Urinary bladder (tissue), 4 donors: ENCODE measurements around the gene ALAS2. TPM values are rescaled to one million over a fixed set of nuclear protein-coding genes. Genes with fewer than 3 reads are reported as not detected.
"Not testable (repeated sequence)": the region's sequence is repeated elsewhere in the genome, so short reads cannot be mapped to it uniquely, and the experiment has no call there.

ENCODE experiments used
- DNase-seq: peaks from one replicate; pipeline ENCODE4 v3.0.0-alpha.2; 2015; ENCODE audit errors: extremely low spot score
- H3K27ac ChIP-seq: one replicate; pipeline ENCODE4 v1.5.1; 2013; ENCODE audit warnings: low read depth, mild to moderate bottlenecking, moderate library complexity
- H3K36me3 ChIP-seq: one replicate; pipeline ENCODE4 v1.6.1; 2013; ENCODE audit warnings: mild to moderate bottlenecking, moderate library complexity; ENCODE audit not compliant: insufficient read depth
- H3K4me1 ChIP-seq: one replicate; pipeline ENCODE4 v1.6.1; 2013; ENCODE audit warnings: mild to moderate bottlenecking, moderate library complexity; ENCODE audit not compliant: insufficient read depth
- H3K4me3 ChIP-seq: one replicate; pipeline ENCODE4 v1.5.1; 2013; ENCODE audit warnings: low read depth, low read length
- WGBS: extraction: QIAGEN DNeasy Blood & Tissue Kit; methylation state at CpG from one replicate; pipeline ENCODE4 v1.1.7; 2013; 5-methylcytosine and 5-hydroxymethylcytosine counted together
- polyA plus RNA-seq: library from polyadenylated mRNA; stranded (reverse); fragments of 200-250 nt; gene quantifications from one replicate; pipeline ENCODE4 v1.2.3, GENCODE V29; 2013
- total RNA-seq: library from RNA; depleted of rRNA; stranded (reverse); fragments of >200 nt; gene quantifications from one replicate; pipeline ENCODE4 v1.2.3, GENCODE V29; 2014
- donor health status: healthy with polysubstance abuse.
- donor health status: healthy.

The ALAS2 gene
- total and polyA plus RNA-seq, 2 donors, result 46.9 TPM; not detected in 1

DNA sequence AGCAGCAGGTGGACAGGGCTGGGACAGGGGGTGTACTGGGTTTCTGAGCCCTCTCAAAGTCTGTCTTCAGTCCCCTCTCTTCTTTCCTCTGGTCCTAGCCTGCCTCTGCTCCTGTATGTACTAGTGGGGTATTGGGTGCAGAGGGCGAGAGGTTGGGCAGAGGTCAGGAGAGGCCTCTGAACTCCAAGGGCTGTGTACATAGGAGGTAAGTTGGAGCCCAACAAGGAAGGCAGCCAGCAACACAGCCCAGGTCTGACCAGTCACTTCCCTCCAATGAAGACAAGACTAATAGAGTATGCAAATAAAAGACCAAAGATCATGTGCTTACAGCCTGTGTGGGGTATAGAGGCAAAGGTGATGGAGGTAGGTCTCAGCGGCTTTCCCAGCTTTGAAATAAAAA is 36.7 kb downstream of the ALAS2 start, which contains the start of gene PFKFB1:
PFKFB1 (minus strand) TSS at position 90 of the 400 bp plus-strand sequence. CDS start 181 bp downstream, outside the sequence.
- H3K4me3 ChIP-seq, result no peak within 1 kb of the TSS

GRCh38 chrX:54992911-54993622 is 37.7 kb downstream of the ALAS2 start:
- Histone ChIP-seq H3K4me3 (no peak overlapping the region), H3K4me1 (no peaks in the 10 kb centered on the region), H3K36me3 (no peaks in the 10 kb centered on the region), H3K27ac (no peak overlapping the region)
- DNase-seq, result no peak
- WGBS, result 87% methylated on average over 1 of the region's 1 CpG

More for the DNA sequence above, 36.7 kb downstream of the ALAS2 start, which contains the start of gene PFKFB1:
- no peak for DNase-seq
- Histone ChIP-seq H3K27ac (no peak within 1 kb of the TSS), H3K36me3 (no peaks in the 10 kb centered on the region), H3K4me1 (no peaks in the 10 kb centered on the region)
- WGBS, result 96% methylated on average over 2 of the region's 2 CpGs

DNA sequence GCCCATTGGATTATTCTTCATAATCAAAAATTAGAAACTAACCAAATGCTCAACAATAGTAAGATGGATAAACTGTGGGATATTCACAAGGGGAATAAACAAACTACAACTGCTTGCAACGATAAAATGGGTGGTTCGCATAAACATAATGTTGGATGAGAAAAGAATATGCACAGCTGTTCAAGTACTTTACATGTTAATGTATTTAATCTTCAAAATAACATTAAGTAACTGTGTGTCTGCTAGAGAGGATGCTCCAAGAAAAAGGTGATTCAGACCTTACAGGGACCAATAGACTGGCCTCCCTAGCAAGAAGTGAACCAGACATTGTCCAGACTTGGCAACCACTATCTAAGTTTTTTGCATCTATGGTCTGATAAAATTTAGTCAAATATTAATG is 39.1 kb downstream of the ALAS2 start:
- Histone ChIP-seq H3K27ac (no peak overlapping the region), H3K4me1 (no peaks in the 10 kb centered on the region), H3K36me3 (no peaks in the 10 kb centered on the region), H3K4me3 (no peak overlapping the region)
- 49% methylated on average over 2 of the region's 2 CpGs for WGBS
- no peak for DNase-seq

- not testable (repeated sequence) for H3K36me3 ChIP-seq, H3K4me1 ChIP-seq, DNase-seq, H3K27ac ChIP-seq, H3K4me3 ChIP-seq
- 98% methylated on average over 2 of the region's 2 CpGs for WGBS
These were observed 47.5 kb downstream of the ALAS2 start for GRCh38 chrX:54983306-54983705.

GRCh38 chrX:54980334-54980733 is 50.4 kb downstream of the ALAS2 start:
- no peak for DNase-seq
- H3K4me3 ChIP-seq, result no peak overlapping the region
- no peaks in the 10 kb centered on the region for H3K36me3 ChIP-seq
- H3K27ac ChIP-seq, result no peak overlapping the region
- no peaks in the 10 kb centered on the region for H3K4me1 ChIP-seq
- 71% methylated on average over 6 of the region's 6 CpGs for WGBS

DNA sequence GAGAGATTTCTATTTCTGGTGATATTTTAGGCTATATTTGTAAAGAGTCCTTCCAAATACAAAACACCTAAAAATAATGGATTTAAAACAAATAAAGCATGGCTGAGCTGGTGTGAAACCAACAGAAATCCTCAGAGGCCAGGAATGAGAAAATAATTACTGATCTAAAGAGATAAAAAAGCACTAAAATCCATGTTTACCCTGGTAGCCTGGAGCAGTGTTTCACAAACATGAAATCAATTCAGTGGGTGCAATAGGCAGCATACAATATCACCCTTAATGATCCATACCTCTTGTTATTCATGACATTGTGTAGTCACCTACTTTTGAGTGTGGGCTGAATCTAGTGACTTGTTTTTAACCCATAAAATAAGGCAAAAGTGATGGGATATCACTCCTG is 51.3 kb downstream of the ALAS2 start:
- Histone ChIP-seq H3K4me3 (no peak overlapping the region), H3K36me3 (no peaks in the 10 kb centered on the region), H3K27ac (no peak overlapping the region), H3K4me1 (no peaks in the 10 kb centered on the region)
- no peak for DNase-seq

DNA sequence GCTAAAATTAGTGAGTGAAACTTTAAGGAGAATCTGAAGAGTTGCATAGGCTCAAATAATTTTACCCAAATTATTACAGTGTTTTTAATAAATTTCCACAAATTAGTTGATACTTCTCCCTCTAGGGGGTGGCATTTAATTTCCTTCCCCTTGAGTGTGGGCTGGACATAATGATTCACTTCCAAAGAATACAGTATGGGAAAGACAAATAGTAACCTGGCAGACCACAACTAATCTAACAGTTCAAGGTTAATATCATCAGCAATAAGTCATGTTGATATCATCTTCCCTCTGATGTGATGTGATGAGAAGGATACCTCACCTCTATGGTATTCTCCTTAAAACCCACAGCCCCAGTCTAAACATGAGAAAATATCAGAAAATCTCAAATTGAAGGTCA is 52.3 kb downstream of the ALAS2 start:
- Histone ChIP-seq H3K27ac (no peak overlapping the region), H3K4me3 (no peak overlapping the region), H3K4me1 (no peaks in the 10 kb centered on the region), H3K36me3 (no peaks in the 10 kb centered on the region)
- no peak for DNase-seq

DNA sequence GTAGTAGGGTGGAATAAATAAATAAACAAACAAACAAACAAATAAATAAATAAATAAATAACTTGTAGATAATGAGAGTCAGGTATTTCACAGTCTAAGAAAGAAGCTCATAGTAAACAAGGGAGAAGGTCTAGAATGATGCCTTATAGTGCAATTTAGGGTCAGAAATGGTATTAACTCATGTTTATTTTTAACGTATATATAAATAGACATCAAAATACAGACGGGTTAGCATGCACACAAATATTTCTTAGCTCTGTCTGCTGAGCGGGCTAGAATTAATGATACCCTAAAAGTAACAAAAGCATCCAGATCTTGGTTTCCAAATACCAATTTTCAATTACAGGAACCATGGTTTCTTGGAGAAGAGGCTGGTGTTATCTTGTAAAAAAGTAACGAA is 53.4 kb downstream of the ALAS2 start:
- H3K4me1 ChIP-seq, result no peaks in the 10 kb centered on the region
- H3K36me3 ChIP-seq, result no peaks in the 10 kb centered on the region
- no peak overlapping the region for H3K27ac ChIP-seq
- 67% methylated on average over 4 of the region's 4 CpGs for WGBS
- no peak for DNase-seq
- H3K4me3 ChIP-seq, result no peak overlapping the region

DNA sequence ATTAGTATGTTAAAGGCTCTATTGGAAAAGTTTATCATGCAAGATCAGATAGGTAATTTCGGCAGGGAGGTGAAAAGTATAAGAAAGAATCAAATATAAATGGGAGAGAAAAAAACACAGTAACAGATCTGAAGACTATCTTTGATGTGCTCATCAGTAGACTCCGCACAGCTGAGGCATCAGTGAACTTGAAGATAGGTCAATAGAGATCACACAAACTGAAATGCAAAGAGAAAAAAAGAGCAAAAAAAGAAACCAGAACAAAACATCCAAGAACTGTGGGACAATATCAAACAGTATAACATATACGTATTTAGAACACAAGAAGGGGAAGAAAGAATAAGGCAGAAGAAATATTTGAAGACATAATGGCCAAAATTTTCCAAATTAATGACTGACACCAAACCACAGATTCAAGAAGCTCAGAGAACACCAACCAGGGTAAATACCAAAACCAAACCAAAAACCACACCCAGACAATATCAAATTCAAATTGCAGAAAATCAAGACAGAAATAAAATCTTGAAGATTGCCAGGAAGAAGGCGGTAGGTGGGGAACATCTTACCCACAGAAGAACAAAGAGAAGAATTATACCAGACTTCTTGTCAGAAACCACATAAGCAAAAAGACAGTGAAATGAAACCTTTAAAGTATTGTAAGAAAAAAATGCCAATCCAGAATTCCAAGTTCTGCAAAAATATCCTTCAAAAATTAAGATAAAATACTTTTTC is 65.8 kb downstream of the ALAS2 start:
- Histone ChIP-seq H3K4me3 (no peak overlapping the region), H3K4me1 (no peaks in the 10 kb centered on the region), H3K27ac (no peak overlapping the region), H3K36me3 (no peaks in the 10 kb centered on the region)
- no peak for DNase-seq
- 74% methylated on average over 4 of the region's 4 CpGs for WGBS

- H3K36me3 ChIP-seq, result no peaks in the 10 kb centered on the region
- no peak overlapping the region for H3K4me3 ChIP-seq
- H3K4me1 ChIP-seq, result no peaks in the 10 kb centered on the region
- DNase-seq, result no peak
- WGBS, result 92% methylated on average over 1 of the region's 1 CpG
- H3K27ac ChIP-seq, result no peak overlapping the region
These were observed 69.0 kb downstream of the ALAS2 start for GRCh38 chrX:54961750-54962149.

Other genes starting within 250 kb of the ALAS2 start
- 0.05 TPM for gene ITIH6, start 232.7 kb downstream of the ALAS2 start, total RNA-seq
- 0.01 TPM for gene ITIH6, start 232.7 kb downstream of the ALAS2 start, polyA plus RNA-seq
- 339 TPM for gene MAGED2, start 223.2 kb downstream of the ALAS2 start, total RNA-seq
- 180 TPM for gene MAGED2, start 223.2 kb downstream of the ALAS2 start, polyA plus RNA-seq
- gene TRO, start 110.2 kb downstream of the ALAS2 start, total RNA-seq, result 56.3 TPM
- 7.2 TPM for gene TRO, start 110.2 kb downstream of the ALAS2 start, polyA plus RNA-seq
- 0.16 TPM for gene PFKFB1, start 36.8 kb downstream of the ALAS2 start, total RNA-seq
- gene PFKFB1, start 36.8 kb downstream of the ALAS2 start, polyA plus RNA-seq, result 0.23 TPM
- 4.9 TPM for gene APEX2, start 30.6 kb downstream of the ALAS2 start, total RNA-seq
- gene APEX2, start 30.6 kb downstream of the ALAS2 start, polyA plus RNA-seq, result 11.4 TPM
- not detected for gene PAGE2B, start 44.1 kb upstream of the ALAS2 start, total RNA-seq
- gene PAGE2B, start 44.1 kb upstream of the ALAS2 start, polyA plus RNA-seq, result not detected
- not detected for gene PAGE2, start 58.0 kb upstream of the ALAS2 start, total RNA-seq
- not detected for gene PAGE2, start 58.0 kb upstream of the ALAS2 start, polyA plus RNA-seq
- gene PAGE5, start 189.4 kb upstream of the ALAS2 start, total RNA-seq, result not detected
- not detected for gene PAGE5, start 189.4 kb upstream of the ALAS2 start, polyA plus RNA-seq
- not detected for gene PAGE3, start 233.9 kb upstream of the ALAS2 start, total RNA-seq
- gene PAGE3, start 233.9 kb upstream of the ALAS2 start, polyA plus RNA-seq, result not detected